HK-2 (cell line): ENCODE data around the gene BCAR3.
"Not testable (repeated sequence)": the region's sequence is repeated elsewhere in the genome, so short reads cannot be mapped to it uniquely, and the experiment has no call there.

ENCODE experiments used
- DNase-seq: peaks from one replicate; pipeline ENCODE4 v3.0.0-alpha.2; 2018; ENCODE audit not compliant: unreplicated experiment

The BCAR3 gene

GRCh38 chr1:93669369-93669768 lies 12.3 kb downstream of the BCAR3 start:
- DNase-seq: no peak

- DNase-seq: no peak
Measured at GRCh38 chr1:93668951-93669350, 12.7 kb downstream of the BCAR3 start.

- DNase-seq: no peak
Measured at GRCh38 chr1:93668121-93668520, 13.5 kb downstream of the BCAR3 start.

GRCh38 chr1:93667642-93668041 lies 14.0 kb downstream of the BCAR3 start:
- DNase-seq: no peak

- DNase-seq: no peak
Measured at GRCh38 chr1:93666613-93667384, 14.8 kb downstream of the BCAR3 start.

- no peak for DNase-seq
Measured at GRCh38 chr1:93665015-93665414, 16.6 kb downstream of the BCAR3 start.

- DNase-seq: no peak
Measured at GRCh38 chr1:93663208-93663614, 18.4 kb downstream of the BCAR3 start.

GRCh38 chr1:93662481-93663207 lies 19.0 kb downstream of the BCAR3 start:
- no peak for DNase-seq

GRCh38 chr1:93661829-93662474 lies 19.7 kb downstream of the BCAR3 start:
- DNase-seq: peak; percentile 37

- not testable (repeated sequence) for DNase-seq
Measured at GRCh38 chr1:93661341-93661740, 20.3 kb downstream of the BCAR3 start.

GRCh38 chr1:93659822-93660503 lies 21.7 kb downstream of the BCAR3 start:
- DNase-seq: no peak

GRCh38 chr1:93658188-93658587 lies 23.4 kb downstream of the BCAR3 start:
- DNase-seq: no peak

GRCh38 chr1:93656491-93656890 lies 25.1 kb downstream of the BCAR3 start:
- DNase-seq: no peak

GRCh38 chr1:93653656-93654055 lies 28.0 kb downstream of the BCAR3 start:
- DNase-seq: no peak

- DNase-seq: no peak
Measured at GRCh38 chr1:93652323-93652949, 29.2 kb downstream of the BCAR3 start.

GRCh38 chr1:93651695-93652094 lies 29.9 kb downstream of the BCAR3 start:
- DNase-seq: no peak

GRCh38 chr1:93650159-93650558 lies 31.5 kb downstream of the BCAR3 start:
- DNase-seq: not testable (repeated sequence)

GRCh38 chr1:93649231-93649630 lies 32.4 kb downstream of the BCAR3 start:
- DNase-seq: no peak

GRCh38 chr1:93648656-93649055 lies 33.0 kb downstream of the BCAR3 start:
- DNase-seq: no peak

- DNase-seq: no peak
Measured at GRCh38 chr1:93641527-93641926, 40.1 kb downstream of the BCAR3 start.

GRCh38 chr1:93640656-93641440 lies 40.8 kb downstream of the BCAR3 start:
- DNase-seq: no peak
